Stimulated activated CD8-positive, alpha-beta memory T cell treated with anti-CD3 and anti-CD28 coated beads, Interleukin-12 subunit alpha, Interleukin-12 subunit beta, amount 100 ng/mL, for 4 hours (primary cell): ENCODE measurements around the gene PRAMEF18.
"Not testable (repeated sequence)": the region's sequence is repeated elsewhere in the genome, so short reads cannot be mapped to it uniquely, and the experiment has no call there.

Source experiments
- DNase-seq: peaks from one replicate; pipeline ENCODE4 v3.0.0-alpha.2; 2020; ENCODE audit warnings: low read depth

PRAMEF18 gene

GRCh38 chr1:13208712-13209111 is 17.2 kb downstream of the PRAMEF18 start:
- not testable (repeated sequence) for DNase-seq

- not testable (repeated sequence) for DNase-seq
These were observed 24.6 kb downstream of the PRAMEF18 start, which contains the start of gene PRAMEF13 for GRCh38 chr1:13201309-13201708. Gene PRAMEF13 (minus strand): TSS chr1:13201409. CDS start chr1:13199589, 1,820 bp downstream.
